Central memory CD8-positive, alpha-beta T cell (primary cell): Measurements from ENCODE around the gene NT5E.

ENCODE experiments used
- ATAC-seq: fragments of 150-1000 bp; cut with Tn5 transposase; replicated peaks from 2 replicates; pipeline ENCODE4 v1.10.0; 2022; ENCODE audit warnings: mild to moderate bottlenecking, moderate FRiP score, moderate number of reproducible peaks; ENCODE audit not compliant: poor library complexity, severe bottlenecking; ENCODE audit errors: extremely low read depth
- DNase-seq, 2 donors: peaks; one replicate each; pipeline ENCODE4 v3.0.0; 2021; ENCODE audit warnings: low spot score in 2 of 2
- H3K27ac Mint-ChIP-seq: one replicate; pipeline ENCODE4 v1.8.0; 2022; ENCODE audit warnings: low read depth, mild to moderate bottlenecking, moderate library complexity, mixed read lengths
- H3K27me3 Mint-ChIP-seq: one replicate; pipeline ENCODE4 v1.8.0; 2022; ENCODE audit warnings: mixed read lengths
- H3K36me3 Mint-ChIP-seq: one replicate; pipeline ENCODE4 v1.8.0; 2022; ENCODE audit warnings: mild to moderate bottlenecking, moderate library complexity, mixed read lengths; ENCODE audit not compliant: insufficient read depth
- H3K4me1 Mint-ChIP-seq: one replicate; pipeline ENCODE4 v1.8.0; 2022; ENCODE audit warnings: mixed read lengths
- H3K4me3 Mint-ChIP-seq: one replicate; pipeline ENCODE4 v1.8.0; 2022; ENCODE audit warnings: mild to moderate bottlenecking, moderate library complexity, mixed read lengths
- H3K9me3 Mint-ChIP-seq: one replicate; pipeline ENCODE4 v1.8.0; 2022; ENCODE audit warnings: mixed read lengths

NT5E gene

GRCh38 chr6:85464722-85465150, 14.9 kb downstream of the NT5E start:
- ATAC-seq (no peak), DNase-seq (no peak)
- no peaks in the 10 kb centered on the region for H3K9me3 Mint-ChIP-seq
- peak overlapping the region; percentile 2 for H3K27ac Mint-ChIP-seq
- H3K4me3 Mint-ChIP-seq, result no peak overlapping the region
- H3K36me3 Mint-ChIP-seq, result peaks cover 2% of the 10 kb centered on the region
- H3K27me3 Mint-ChIP-seq, result no peaks in the 10 kb centered on the region
- peaks cover 55% of the 10 kb centered on the region for H3K4me1 Mint-ChIP-seq

- no peaks in the 10 kb centered on the region for H3K9me3 Mint-ChIP-seq
- H3K4me1 Mint-ChIP-seq, result peaks cover 48% of the 10 kb centered on the region
- ATAC-seq (no peak), DNase-seq (no peak)
- H3K27me3 Mint-ChIP-seq, result no peaks in the 10 kb centered on the region
- H3K4me3 Mint-ChIP-seq, result peak overlapping the region; percentile 3
- H3K27ac Mint-ChIP-seq, result peak overlapping the region; percentile 22
- H3K36me3 Mint-ChIP-seq, result peaks cover 2% of the 10 kb centered on the region
These were observed 15.9 kb downstream of the NT5E start for GRCh38 chr6:85465762-85466161.

GRCh38 chr6:85468326-85468725, 18.4 kb downstream of the NT5E start:
- Mint-ChIP-seq H3K9me3 (no peaks in the 10 kb centered on the region), H3K27ac (no peak overlapping the region), H3K27me3 (no peaks in the 10 kb centered on the region), H3K4me1 (peaks cover 24% of the 10 kb centered on the region), H3K4me3 (no peak overlapping the region), H3K36me3 (peaks cover 4% of the 10 kb centered on the region)
- ATAC-seq, result no peak
- no peak for DNase-seq

GRCh38 chr6:85469276-85470022, 19.6 kb downstream of the NT5E start:
- Mint-ChIP-seq H3K36me3 (peaks cover 4% of the 10 kb centered on the region), H3K4me1 (peaks cover 20% of the 10 kb centered on the region), H3K9me3 (no peaks in the 10 kb centered on the region), H3K4me3 (no peak overlapping the region), H3K27ac (no peak overlapping the region), H3K27me3 (no peaks in the 10 kb centered on the region)
- ATAC-seq (no peak), DNase-seq (no peak)

- Mint-ChIP-seq H3K4me1 (peaks cover 14% of the 10 kb centered on the region), H3K9me3 (no peaks in the 10 kb centered on the region), H3K4me3 (no peak overlapping the region), H3K27ac (no peak overlapping the region), H3K27me3 (no peaks in the 10 kb centered on the region), H3K36me3 (peaks cover 4% of the 10 kb centered on the region)
- no peak for DNase-seq
- ATAC-seq, result no peak
These were observed 20.1 kb downstream of the NT5E start for GRCh38 chr6:85470023-85470410.

- H3K36me3 Mint-ChIP-seq, result peaks cover 4% of the 10 kb centered on the region
- DNase-seq (no peak), ATAC-seq (no peak)
- H3K27me3 Mint-ChIP-seq, result no peaks in the 10 kb centered on the region
- H3K9me3 Mint-ChIP-seq, result no peaks in the 10 kb centered on the region
- H3K27ac Mint-ChIP-seq, result no peak overlapping the region
- H3K4me1 Mint-ChIP-seq, result no peaks in the 10 kb centered on the region
- no peak overlapping the region for H3K4me3 Mint-ChIP-seq
These were observed 22.9 kb downstream of the NT5E start for GRCh38 chr6:85472744-85473143.

GRCh38 chr6:85473748-85474147, 23.9 kb downstream of the NT5E start:
- no peak overlapping the region for H3K27ac Mint-ChIP-seq
- DNase-seq (no peak), ATAC-seq (no peak)
- H3K9me3 Mint-ChIP-seq, result no peaks in the 10 kb centered on the region
- H3K4me1 Mint-ChIP-seq, result no peaks in the 10 kb centered on the region
- H3K27me3 Mint-ChIP-seq, result no peaks in the 10 kb centered on the region
- H3K4me3 Mint-ChIP-seq, result no peak overlapping the region
- peaks cover 2% of the 10 kb centered on the region for H3K36me3 Mint-ChIP-seq

GRCh38 chr6:85476532-85476931, 26.6 kb downstream of the NT5E start:
- H3K4me3 Mint-ChIP-seq, result no peak overlapping the region
- H3K36me3 Mint-ChIP-seq, result peaks cover 2% of the 10 kb centered on the region
- DNase-seq, result no peak
- no peaks in the 10 kb centered on the region for H3K4me1 Mint-ChIP-seq
- H3K27ac Mint-ChIP-seq, result no peak overlapping the region
- H3K9me3 Mint-ChIP-seq, result no peaks in the 10 kb centered on the region
- no peak for ATAC-seq
- no peaks in the 10 kb centered on the region for H3K27me3 Mint-ChIP-seq

GRCh38 chr6:85479208-85479607, 29.3 kb downstream of the NT5E start:
- H3K4me1 Mint-ChIP-seq, result no peaks in the 10 kb centered on the region
- H3K27me3 Mint-ChIP-seq, result no peaks in the 10 kb centered on the region
- no peak overlapping the region for H3K4me3 Mint-ChIP-seq
- DNase-seq, result no peak
- no peak overlapping the region for H3K27ac Mint-ChIP-seq
- H3K36me3 Mint-ChIP-seq, result peaks cover 2% of the 10 kb centered on the region
- no peak for ATAC-seq
- no peaks in the 10 kb centered on the region for H3K9me3 Mint-ChIP-seq

GRCh38 chr6:85482206-85482904, 32.5 kb downstream of the NT5E start:
- DNase-seq (no peak), ATAC-seq (no peak)
- Mint-ChIP-seq H3K9me3 (no peaks in the 10 kb centered on the region), H3K27ac (no peak overlapping the region), H3K4me3 (no peak overlapping the region), H3K4me1 (no peaks in the 10 kb centered on the region), H3K27me3 (no peaks in the 10 kb centered on the region), H3K36me3 (peaks cover 7% of the 10 kb centered on the region)

- no peaks in the 10 kb centered on the region for H3K27me3 Mint-ChIP-seq
- no peak overlapping the region for H3K27ac Mint-ChIP-seq
- no peak overlapping the region for H3K4me3 Mint-ChIP-seq
- DNase-seq (peak; percentile 70 to 71), ATAC-seq (peak; percentile 70)
- no peaks in the 10 kb centered on the region for H3K4me1 Mint-ChIP-seq
- peaks cover 9% of the 10 kb centered on the region for H3K36me3 Mint-ChIP-seq
- H3K9me3 Mint-ChIP-seq, result no peaks in the 10 kb centered on the region
These were observed 33.2 kb downstream of the NT5E start for GRCh38 chr6:85482905-85483700.

- DNase-seq (no peak), ATAC-seq (no peak)
- H3K4me3 Mint-ChIP-seq, result no peak overlapping the region
- H3K36me3 Mint-ChIP-seq, result peaks cover 9% of the 10 kb centered on the region
- no peaks in the 10 kb centered on the region for H3K27me3 Mint-ChIP-seq
- no peak overlapping the region for H3K27ac Mint-ChIP-seq
- H3K9me3 Mint-ChIP-seq, result no peaks in the 10 kb centered on the region
- no peaks in the 10 kb centered on the region for H3K4me1 Mint-ChIP-seq
These were observed 34.0 kb downstream of the NT5E start for GRCh38 chr6:85483846-85484245.
